HG03103 (cell line): ENCODE measurements around the gene MT2A.
"Not testable (repeated sequence)": the region's sequence is repeated elsewhere in the genome, so short reads cannot be mapped to it uniquely, and the experiment has no call there.

ENCODE experiments used
- ATAC-seq: cut with Tn5 transposase; IDR thresholded peaks from one replicate; pipeline ENCODE4 v1.9.1; 2021; ENCODE audit warnings: low read depth; ENCODE audit not compliant: unreplicated experiment

MT2A gene

GRCh38 chr16:56608043-56608875, at the start of gene MT2A:
Gene MT2A (plus strand): TSS chr16:56608584. CDS start chr16:56608656, 72 bp downstream.
- ATAC-seq = peak; percentile 74

- no peak for ATAC-seq
Observed at GRCh38 chr16:56559109-56559508, 49.3 kb upstream of the MT2A start.

GRCh38 chr16:56560447-56560846, 47.9 kb upstream of the MT2A start:
- no peak for ATAC-seq

GRCh38 chr16:56561126-56561525, 47.3 kb upstream of the MT2A start:
- ATAC-seq = no peak

- no peak for ATAC-seq
Observed at GRCh38 chr16:56564793-56565477, 43.4 kb upstream of the MT2A start, which contains the start of gene MT4. Gene MT4 (plus strand): TSS chr16:56565073. CDS start chr16:56565129, 56 bp downstream.

GRCh38 chr16:56569971-56570370, 38.4 kb upstream of the MT2A start:
- no peak for ATAC-seq

- no peak for ATAC-seq
Observed at GRCh38 chr16:56571525-56571924, 36.9 kb upstream of the MT2A start.

GRCh38 chr16:56574625-56575024, 33.8 kb upstream of the MT2A start:
- no peak for ATAC-seq

GRCh38 chr16:56576585-56577299, 31.6 kb upstream of the MT2A start:
- ATAC-seq = peak; percentile 94

- ATAC-seq = no peak
Observed at GRCh38 chr16:56577300-56577625, 31.1 kb upstream of the MT2A start.

- no peak for ATAC-seq
Observed at GRCh38 chr16:56580391-56581048, 27.9 kb upstream of the MT2A start.

GRCh38 chr16:56582911-56583310, 25.5 kb upstream of the MT2A start:
- ATAC-seq = not testable (repeated sequence)

- ATAC-seq = no peak
Observed at GRCh38 chr16:56583351-56584168, 24.8 kb upstream of the MT2A start.

GRCh38 chr16:56584276-56584675, 24.1 kb upstream of the MT2A start:
- no peak for ATAC-seq

- ATAC-seq = no peak
Observed at GRCh38 chr16:56588781-56589140, 19.6 kb upstream of the MT2A start.

- ATAC-seq = no peak
Observed at GRCh38 chr16:56589141-56590039, 19.0 kb upstream of the MT2A start, which contains the start of gene MT3. Gene MT3 (plus strand): TSS chr16:56589528. CDS start chr16:56589591, 63 bp downstream.

GRCh38 chr16:56591377-56592060, 16.9 kb upstream of the MT2A start:
- ATAC-seq = no peak

GRCh38 chr16:56593573-56594291, 14.7 kb upstream of the MT2A start:
- no peak for ATAC-seq
